GM19463 (cell line): ENCODE measurements around the gene OTOP2.

Experiments used
- ATAC-seq: cut with Tn5 transposase; IDR thresholded peaks from one replicate; pipeline ENCODE4 v1.9.1; 2021; ENCODE audit warnings: mild to moderate bottlenecking, moderate library complexity; ENCODE audit not compliant: unreplicated experiment

Gene OTOP2, protein sequence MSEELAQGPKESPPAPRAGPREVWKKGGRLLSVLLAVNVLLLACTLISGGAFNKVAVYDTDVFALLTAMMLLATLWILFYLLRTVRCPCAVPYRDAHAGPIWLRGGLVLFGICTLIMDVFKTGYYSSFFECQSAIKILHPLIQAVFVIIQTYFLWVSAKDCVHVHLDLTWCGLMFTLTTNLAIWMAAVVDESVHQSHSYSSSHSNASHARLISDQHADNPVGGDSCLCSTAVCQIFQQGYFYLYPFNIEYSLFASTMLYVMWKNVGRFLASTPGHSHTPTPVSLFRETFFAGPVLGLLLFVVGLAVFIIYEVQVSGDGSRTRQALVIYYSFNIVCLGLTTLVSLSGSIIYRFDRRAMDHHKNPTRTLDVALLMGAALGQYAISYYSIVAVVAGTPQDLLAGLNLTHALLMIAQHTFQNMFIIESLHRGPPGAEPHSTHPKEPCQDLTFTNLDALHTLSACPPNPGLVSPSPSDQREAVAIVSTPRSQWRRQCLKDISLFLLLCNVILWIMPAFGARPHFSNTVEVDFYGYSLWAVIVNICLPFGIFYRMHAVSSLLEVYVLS

DNA sequence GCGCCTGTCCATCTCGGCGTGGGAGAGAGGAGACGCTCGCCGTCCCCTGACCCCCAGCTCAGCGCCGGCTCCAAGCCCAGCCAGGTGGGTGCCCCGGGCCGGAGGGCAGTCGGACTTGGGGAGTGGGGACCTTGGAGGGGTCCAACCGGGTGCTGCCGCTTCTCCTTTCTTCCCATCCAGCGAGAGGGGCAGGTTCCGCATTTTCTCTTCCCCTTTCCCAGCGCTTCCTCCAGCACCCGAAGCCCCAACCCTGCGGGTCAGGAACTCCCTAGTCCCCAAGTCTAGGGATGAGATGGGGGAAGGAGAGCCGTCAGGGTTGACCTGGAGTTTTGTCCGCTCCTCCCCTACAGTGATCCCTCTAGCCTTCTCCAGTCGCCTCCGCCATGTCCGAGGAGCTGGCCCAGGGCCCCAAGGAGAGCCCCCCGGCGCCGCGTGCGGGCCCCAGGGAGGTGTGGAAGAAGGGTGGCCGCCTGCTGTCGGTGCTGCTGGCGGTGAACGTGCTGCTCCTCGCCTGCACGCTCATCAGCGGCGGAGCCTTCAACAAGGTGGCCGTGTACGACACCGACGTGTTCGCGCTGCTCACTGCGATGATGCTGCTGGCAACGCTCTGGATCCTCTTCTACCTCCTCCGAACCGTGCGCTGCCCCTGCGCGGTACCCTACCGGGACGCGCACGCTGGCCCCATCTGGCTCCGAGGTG is at the start of gene OTOP2:
OTOP2 (plus strand) TSS at position 24 of the 699 bp plus-strand sequence; CDS start at position 384, 360 bp downstream.
- no peak for ATAC-seq

DNA sequence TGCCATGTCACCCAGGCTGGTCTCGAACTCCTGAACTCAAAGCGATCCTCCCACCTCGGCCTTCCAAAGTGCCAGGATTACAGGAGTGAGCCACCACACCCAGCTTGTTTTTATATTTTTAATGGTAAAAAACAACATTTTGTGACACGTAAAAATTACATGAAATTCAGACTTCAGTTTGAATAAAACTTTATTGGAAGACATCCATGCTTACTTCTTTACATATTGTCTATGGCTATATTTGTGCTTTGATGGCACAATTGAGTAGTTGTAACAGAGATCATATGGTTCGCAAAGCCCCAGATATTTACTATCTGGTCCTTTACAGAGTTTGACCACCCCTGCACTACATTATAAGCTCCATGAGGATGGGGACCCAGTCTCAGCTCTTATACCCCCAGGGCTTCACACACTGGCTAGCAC is 49.4 kb upstream of the OTOP2 start:
- ATAC-seq, result no peak

DNA sequence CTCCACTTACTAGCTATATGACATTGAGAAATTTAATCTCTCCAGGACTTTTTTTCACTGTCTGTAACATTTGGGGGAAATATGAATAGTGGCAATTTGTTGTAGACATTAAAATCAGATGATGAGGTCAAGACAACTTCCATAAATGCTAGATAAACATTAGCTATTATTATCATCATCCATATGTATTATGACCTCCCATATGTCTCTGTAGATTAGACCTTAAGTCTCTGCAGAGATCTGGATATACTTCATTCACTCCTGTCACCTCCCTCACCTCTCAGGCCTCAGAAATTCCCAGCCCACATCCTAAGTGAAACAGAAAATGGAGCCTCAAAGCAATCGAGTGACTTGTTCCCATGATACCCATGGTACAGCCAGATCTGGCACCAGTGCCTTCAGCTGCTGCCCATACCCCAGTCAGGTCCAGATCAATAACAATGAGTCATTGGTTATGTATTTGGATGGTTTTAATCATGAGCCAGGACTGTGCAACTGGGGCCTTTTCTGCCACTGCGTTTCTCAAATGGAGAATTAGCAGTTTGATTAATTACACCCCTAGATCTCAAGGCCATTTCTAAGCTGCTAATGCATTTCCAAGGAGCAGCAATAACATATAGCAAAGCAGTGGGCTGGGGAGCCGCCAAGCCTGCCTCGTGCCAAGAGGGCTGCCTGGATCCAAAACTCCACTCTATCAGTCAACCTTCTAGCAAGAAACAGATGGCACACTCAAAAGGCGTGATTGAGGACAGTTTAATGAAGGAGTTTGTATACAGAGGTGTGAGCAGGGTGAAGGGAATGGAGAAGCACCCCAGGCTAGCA is 48.7 kb upstream of the OTOP2 start:
- ATAC-seq, result no peak

DNA sequence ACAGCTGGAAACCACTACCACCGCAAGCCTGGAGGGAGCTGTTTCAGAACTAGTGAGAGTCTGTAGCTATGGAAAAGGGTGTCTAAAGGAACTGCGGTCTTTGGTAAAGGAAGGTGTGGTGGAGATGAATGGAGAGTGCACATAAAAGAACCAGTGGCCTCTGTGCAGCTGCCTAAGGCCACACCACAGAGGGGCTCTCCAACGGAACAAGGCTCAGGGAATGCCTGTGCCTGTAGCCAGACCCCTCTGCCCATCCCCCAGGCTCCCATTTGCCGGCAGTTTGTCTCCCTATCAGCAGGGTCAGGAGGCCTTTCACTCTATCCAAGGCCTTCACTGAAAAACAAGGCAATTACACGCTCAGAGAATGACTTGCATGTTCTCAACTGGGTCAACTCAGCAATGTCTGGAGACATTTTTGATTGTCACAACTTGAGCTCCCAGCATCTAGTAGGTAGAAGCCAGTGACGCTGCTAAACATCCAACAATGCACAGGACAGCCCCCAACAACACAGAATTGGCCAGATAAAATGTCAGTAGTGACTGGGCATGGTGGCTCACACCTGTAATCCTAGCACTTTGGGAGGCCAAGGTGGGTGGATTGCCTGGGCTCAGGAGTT is 48.0 kb upstream of the OTOP2 start:
- ATAC-seq, result no peak

DNA sequence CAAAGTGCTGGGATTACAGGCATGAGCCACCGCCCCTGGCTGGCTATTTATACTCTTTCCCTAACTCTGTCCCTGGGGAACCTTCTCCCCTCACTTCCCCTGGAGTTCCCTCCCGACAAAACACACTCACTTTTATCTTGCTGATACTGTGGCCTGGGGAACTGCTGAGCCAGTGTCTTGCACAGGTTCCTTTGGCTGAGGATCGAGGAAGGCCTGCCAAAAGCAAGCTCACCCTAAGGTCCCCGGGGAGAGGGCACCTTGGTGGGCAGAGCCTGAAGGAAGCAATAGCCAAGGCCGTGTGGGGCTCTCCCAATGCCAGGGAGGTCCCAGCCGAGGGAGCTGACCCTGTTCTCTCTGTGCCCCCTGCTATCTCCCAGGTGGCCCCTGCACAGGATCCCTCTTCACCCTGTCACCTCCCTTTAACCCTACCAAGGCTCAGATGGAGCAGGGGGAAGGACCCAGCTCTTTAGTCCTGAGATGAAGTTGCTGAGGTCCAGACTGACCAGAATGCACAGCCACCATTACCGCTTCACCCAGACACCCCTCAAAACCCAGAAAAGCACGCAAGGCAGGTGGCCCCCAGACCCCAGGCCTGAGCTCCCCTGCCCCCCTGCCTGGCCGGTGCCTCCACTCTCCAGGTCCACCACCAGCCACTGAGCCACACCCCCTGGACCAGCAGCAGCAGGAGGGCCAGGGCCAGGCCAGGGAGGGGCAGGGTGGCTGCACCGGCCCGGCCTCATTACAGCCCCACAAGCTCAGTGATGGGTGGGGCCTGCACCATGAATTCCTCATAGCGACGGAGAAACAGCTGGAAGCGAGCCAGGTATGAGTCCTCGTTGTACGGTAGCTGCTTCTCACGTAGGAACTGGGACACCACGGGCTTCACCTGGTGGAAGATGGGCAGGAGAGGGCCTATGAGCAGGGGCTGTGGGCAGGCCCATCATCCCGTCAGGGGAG is 46.2 kb upstream of the OTOP2 start:
- ATAC-seq, result no peak

DNA sequence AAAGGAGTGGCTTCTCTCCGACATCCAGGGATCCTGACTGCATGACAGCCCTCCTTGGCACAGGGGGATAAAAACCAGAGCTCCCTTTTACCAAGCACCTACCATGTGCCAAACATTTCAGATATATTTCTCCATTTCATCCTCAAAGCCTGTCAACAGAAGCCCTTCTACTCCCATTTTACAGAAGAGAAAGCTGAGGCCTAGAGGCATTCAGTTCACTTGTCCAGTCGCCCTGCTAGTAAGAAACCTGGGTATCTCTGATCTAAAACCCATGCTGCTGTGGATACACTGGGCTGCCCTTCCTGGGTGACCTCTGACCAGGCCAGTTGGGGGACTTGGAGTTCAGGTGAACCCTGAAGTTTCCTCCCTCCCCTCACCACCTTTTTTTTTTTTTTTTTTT is 45.4 kb upstream of the OTOP2 start:
- ATAC-seq, result no peak

DNA sequence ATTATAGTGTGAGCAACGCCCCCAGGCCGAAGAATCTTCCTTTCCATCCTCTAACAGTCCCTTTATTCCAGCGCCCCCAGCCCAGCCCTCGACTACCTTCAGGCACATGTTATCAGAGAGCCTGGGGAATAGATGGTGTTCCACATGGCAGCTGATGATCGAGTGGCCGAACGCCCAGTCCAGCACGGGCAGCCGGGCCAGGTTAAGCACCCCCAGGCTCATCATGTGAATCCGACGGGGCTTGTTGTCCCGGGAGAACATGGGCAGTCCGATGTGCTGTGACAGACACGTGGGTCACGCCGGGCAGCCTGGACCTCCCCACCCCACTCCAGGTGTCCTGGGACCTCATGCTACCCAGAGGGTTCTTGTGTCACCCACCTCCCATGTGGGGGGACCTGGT is 44.8 kb upstream of the OTOP2 start:
- no peak for ATAC-seq

DNA sequence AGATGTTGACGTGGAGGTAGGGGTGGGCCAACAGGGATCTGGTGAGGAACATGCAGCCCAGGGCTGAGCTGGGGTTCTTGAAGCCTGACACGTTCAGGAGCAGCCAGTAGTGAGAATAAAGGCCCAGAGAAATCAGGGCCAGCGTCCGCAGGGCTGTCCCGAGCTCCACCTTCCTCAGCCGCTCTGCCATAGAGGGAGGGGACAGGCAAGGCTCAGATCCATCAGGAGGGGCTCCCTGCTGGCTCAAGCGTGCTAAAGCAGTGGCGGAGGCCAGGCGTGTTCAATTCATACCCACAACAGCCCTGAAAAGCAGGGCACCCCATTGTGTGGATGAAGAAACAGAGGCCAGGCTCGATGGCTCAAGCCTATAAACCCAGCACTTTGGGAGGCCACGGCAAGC is 43.0 kb upstream of the OTOP2 start:
- ATAC-seq, result no peak

DNA sequence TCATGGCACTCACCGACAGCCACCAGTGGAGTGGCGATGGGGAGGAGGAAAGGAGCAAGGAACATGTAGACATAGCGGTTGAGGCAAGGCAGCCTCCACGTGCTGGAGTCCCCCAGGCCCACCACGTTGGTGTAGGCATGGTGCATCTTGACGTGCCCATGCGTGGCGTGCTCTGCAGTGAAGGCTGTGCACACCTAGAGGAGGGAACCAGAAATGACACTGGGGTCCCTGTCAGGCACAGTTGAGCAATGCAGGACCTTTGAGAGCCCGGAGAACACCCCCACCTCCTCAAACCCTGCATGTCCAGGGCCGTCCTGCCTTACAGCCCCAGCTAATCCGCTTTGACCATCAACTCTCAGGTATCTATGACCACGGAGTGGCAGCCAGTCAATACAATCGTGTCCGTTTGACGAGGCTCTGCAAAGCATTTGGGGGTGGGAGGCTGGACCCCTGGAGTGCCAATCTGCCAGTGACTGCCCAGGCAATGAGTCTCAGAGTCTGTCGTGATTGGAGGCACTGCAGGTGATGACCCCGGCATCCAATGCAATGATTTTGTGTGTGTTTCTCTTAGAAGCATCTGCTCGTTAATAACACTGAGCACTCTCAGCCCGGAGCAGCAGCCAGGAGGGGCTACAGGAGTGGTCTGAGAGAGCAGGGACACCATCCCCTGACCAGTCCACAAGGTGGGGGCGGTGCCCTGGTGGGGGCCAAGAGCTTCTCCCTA is 41.4 kb upstream of the OTOP2 start:
- ATAC-seq, result no peak

DNA sequence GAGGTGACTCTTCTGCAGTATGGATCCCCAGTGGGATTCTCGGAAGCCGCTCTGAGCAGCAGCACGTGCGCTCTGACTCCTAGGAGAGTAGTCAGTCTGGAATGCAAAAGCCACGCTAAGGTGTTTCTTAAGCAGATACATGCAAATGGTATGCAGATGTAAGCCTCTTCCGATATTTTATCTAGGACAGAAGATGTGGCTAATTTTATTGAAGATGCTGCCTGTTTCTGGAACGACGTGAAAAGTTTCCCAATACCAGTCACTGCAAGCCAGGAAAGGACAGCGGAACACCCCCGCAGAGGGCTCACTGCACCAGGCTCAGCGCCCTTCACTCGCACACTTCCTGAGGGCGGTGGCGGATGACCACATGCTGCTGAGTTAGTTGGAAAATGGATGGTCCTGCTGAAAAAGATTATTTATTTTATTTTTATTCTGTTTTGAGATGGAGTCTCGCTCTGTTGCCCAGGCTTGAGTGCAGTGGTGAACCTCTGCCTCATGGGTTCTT is 40.8 kb upstream of the OTOP2 start:
- no peak for ATAC-seq

DNA sequence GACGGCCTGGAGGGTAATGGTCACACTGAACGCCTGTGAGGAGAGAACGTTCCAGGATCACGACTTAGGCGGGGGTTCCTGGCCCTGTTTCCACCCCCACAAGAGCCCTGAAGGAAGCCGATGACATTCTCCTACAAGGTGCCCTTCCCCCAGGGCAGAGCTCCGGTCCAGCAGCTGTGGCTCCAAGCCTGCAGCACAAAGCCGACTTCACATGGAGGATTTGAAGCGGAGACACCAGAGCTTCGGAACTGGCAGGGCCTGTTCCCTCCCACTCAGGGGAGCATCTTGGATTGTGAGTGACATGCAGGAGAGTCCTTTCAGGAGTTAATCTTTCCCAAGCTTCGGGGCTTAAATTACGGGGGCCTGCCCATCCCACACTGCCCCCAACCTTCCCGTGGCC is 35.6 kb upstream of the OTOP2 start:
- no peak for ATAC-seq

DNA sequence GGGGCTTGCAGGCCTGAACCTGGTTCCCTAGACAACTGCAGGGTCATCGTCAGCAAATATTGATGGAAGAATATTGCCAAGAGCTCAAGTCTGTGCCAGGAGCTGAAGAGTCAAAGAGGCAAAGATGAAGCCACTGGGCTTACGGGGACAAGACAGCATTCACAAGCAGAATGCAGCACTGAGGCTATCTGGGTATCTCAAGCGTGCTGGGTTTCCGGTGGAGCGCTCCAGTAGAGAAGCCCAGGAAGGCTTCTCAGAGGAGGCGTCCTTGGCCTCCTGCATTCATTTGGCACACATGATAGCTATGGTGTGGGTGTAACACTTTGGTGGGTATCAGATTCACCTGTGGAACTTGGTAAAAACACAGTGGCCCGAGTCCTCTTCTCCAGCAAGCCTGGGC is 33.5 kb upstream of the OTOP2 start:
- ATAC-seq, result no peak

DNA sequence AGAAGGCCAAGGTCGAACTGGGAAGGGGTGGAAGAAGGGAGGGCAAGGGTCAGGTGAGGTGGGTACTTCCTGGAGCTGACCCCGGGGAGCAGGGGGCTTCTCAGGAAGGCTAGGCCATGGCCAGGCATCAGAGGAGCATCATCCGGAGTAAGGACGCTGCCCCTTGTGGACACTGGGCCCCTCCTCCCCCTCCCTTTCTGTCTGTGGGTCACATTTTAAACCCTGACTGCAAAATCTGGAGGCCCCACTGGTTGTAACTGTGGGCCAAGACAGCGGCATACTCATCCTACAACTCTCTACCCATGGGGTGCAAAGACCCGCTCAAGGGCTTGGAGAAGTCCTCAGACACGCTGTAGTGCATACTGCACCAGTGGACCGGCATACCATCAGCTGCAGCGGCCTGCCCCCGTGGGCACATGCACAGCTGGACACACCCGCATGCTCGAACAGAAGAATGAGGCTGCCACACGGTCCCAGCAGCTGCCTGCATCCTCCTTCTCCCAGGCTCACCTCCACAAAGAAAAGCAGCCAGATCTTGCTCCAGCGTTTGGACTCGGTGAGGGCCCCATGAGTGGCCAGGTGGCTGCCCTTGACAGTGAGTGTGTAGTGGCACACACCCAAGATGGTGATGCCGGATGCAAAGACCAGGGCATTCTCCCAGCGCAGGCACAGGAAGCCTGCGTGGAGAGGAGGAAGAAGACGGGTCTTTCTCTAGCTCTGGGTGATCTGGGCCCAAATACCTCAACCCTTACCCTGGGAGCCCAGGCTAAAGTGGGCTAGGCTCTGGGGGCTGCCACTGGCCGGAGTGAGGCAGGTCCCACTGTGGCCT is 31.8 kb upstream of the OTOP2 start:
- no peak for ATAC-seq

DNA sequence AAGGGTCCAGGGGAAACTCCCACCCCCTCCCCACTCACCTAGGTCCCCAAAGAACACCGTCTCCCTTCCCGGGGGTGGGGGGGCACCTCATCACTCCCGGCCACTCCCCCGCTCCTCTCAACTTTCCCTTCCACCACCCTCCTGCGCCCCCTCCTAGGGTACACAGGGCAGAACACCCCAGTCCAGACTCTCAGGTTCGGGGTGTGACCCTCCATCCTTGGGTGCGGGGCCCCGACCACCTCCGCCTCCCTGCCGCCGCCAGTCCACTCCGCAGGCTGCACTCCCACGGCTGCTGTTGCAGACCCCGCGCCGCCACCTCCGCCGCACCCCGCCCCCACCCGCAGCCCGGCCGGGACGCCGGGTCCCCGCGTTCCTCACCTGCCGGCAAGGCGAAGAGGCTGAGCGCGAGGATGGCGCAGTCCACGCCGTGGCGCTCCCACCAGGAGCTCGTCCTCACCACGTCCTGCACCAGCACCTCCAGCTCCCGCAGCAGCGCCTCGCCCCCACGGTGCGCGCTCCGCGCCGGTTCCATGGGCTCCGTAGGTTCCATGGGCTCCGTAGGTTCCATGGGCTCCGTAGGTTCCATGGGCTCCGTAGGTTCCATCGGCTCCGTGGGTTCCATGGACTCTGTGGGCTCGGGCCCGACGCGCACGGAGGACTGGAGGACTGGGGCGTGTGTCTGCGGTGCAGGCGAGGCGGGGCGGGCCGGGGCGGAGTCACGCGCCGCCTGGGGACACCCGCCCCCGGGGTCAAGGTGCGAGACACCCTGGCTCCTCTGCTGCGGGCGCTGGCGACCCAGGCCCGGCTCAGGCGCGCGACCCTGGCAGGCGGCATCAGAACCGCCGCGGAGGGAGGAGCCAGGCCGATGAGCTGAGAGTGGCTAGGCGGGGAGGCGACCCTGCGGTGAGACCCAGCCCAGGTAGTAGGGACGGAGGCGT is 30.8 kb upstream of the OTOP2 start, which contains the start of gene FADS6:
FADS6 (minus strand) TSS at position 660 of the 938 bp plus-strand sequence; CDS start at position 622, 38 bp downstream.
- ATAC-seq, result no peak

DNA sequence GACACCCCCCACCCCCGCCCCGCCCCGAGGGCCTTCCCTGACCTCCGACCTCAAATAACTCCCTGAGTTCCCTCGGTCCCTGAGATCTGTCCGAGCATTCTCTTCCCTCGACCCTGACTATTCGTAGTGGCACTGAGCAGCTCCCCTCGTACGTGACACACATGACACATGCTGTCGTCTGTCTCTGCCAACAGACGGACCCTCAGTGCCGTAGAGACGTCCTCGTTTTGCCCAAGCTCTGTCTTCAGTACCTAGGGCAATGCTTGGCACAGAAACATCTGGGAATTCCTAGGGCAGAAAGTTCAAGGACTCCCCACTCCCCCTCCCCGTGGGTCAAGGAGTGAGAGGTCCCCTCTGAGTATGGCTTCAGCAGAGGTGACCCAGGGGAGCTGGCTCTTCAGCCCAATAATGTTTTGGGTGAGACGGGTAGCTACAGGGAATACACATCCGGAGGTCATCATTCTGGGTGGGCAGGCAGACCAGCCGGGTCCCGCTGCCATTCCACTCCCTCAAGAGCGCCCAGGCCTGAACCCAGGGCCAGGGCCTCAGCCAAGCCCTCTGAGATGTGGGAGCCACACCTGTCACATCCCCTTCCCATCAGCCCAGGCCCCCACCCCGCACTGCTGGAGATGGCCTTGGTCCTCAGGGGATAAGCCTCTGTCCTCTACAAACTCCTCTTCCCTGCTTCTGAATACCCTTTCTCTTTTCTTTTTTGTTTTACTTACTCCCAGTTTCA is 30.0 kb upstream of the OTOP2 start:
- no peak for ATAC-seq

DNA sequence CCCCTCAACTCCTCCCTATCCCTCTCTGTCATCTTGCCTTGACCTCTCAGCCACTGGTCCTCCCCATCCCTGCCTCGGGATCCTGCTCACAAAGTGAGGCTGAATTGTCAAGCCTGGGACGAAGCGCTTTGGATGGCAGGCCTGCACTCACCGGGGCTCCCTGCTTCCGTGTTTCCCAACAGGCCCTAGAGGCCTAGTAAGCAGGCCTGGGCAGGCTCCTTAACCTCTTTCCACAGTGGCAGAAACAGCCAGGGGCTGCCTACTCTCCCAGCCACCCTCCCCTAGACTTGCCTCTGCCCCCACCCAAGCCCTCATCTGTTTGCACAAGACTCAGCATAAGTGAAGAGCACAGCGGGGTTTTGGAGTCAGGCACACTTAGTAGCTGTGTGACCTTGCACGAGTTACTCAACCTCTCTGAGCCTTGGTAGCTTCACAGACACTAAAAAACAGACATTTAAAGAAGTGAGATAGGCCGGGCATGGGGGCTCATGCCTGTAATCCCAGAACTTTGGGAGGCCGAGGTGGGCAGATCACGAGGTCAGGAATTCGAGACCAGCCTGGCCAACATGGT is 25.6 kb upstream of the OTOP2 start:
- ATAC-seq, result no peak
